Nucleus accumbens (tissue), 56 donors: ENCODE measurements around the gene SSBP2.
"Not testable (repeated sequence)": the region's sequence is repeated elsewhere in the genome, so short reads cannot be mapped to it uniquely, and the experiment has no call there.

Experiments
- DNase-seq, 56 donors: peaks; one replicate each; lab custom pipeline; 2025; lab: John Stamatoyannopoulos, UW

SSBP2 gene

GRCh38 chr5:81747030-81747429 lies 3.9 kb downstream of the SSBP2 start:
- DNase-seq, result no peak

- DNase-seq, result no peak
Observed at GRCh38 chr5:81740758-81741157, 10.1 kb downstream of the SSBP2 start.

- no peak for DNase-seq
Observed at GRCh38 chr5:81739291-81739690, 11.6 kb downstream of the SSBP2 start.

- DNase-seq, result no peak
Observed at GRCh38 chr5:81729276-81729675, 21.6 kb downstream of the SSBP2 start.

- no peak for DNase-seq
Observed at GRCh38 chr5:81728301-81728700, 22.6 kb downstream of the SSBP2 start.

GRCh38 chr5:81726297-81726696 lies 24.6 kb downstream of the SSBP2 start:
- no peak for DNase-seq

GRCh38 chr5:81724571-81724970 lies 26.3 kb downstream of the SSBP2 start:
- DNase-seq, result no peak

GRCh38 chr5:81724108-81724507 lies 26.8 kb downstream of the SSBP2 start:
- no peak for DNase-seq

- DNase-seq, result no peak
Observed at GRCh38 chr5:81721049-81721448, 29.8 kb downstream of the SSBP2 start.

- no peak for DNase-seq
Observed at GRCh38 chr5:81719743-81720345, 31.1 kb downstream of the SSBP2 start.

- no peak for DNase-seq
Observed at GRCh38 chr5:81718300-81718699, 32.6 kb downstream of the SSBP2 start.

- no peak for DNase-seq
Observed at GRCh38 chr5:81717860-81718259, 33.0 kb downstream of the SSBP2 start.

GRCh38 chr5:81717226-81717625 lies 33.7 kb downstream of the SSBP2 start:
- DNase-seq, result no peak

- DNase-seq, result not testable (repeated sequence)
Observed at GRCh38 chr5:81714076-81714475, 36.8 kb downstream of the SSBP2 start.

- no peak for DNase-seq
Observed at GRCh38 chr5:81708889-81709288, 42.0 kb downstream of the SSBP2 start.

- DNase-seq, result no peak
Observed at GRCh38 chr5:81703840-81704239, 47.1 kb downstream of the SSBP2 start.

GRCh38 chr5:81700166-81700565 lies 50.7 kb downstream of the SSBP2 start:
- DNase-seq, result no peak

GRCh38 chr5:81698813-81699212 lies 52.1 kb downstream of the SSBP2 start:
- no peak for DNase-seq

- DNase-seq, result no peak
Observed at GRCh38 chr5:81696418-81697397, 54.2 kb downstream of the SSBP2 start.

GRCh38 chr5:81694726-81695125 lies 56.2 kb downstream of the SSBP2 start:
- no peak for DNase-seq

GRCh38 chr5:81688215-81688614 lies 62.7 kb downstream of the SSBP2 start:
- DNase-seq, result no peak

- DNase-seq, result no peak
Observed at GRCh38 chr5:81687292-81687691, 63.6 kb downstream of the SSBP2 start.
